Trophoblast cell (in vitro differentiated cells and primary cell): ENCODE results near the gene MOGAT1.

Experiments used
- DNase-seq, 2 donors: peaks; one replicate each; pipeline ENCODE4 v3.0.0-alpha.2; 2016
- H2AFZ ChIP-seq: 2 replicates; pipeline ENCODE4 v1.6.1; 2013; ENCODE audit warnings: low read length, moderate library complexity, mild to moderate bottlenecking; ENCODE audit not compliant: insufficient read depth, poor library complexity
- H2AK5ac ChIP-seq: 2 replicates; pipeline ENCODE4 v1.6.1; 2013; ENCODE audit warnings: mild to moderate bottlenecking, low read length
- H2BK120ac ChIP-seq: 2 replicates; pipeline ENCODE4 v1.6.1; 2013; ENCODE audit warnings: low read length, mild to moderate bottlenecking, moderate library complexity; ENCODE audit not compliant: insufficient read depth, poor library complexity
- H2BK12ac ChIP-seq: 2 replicates; pipeline ENCODE4 v1.6.1; 2013; ENCODE audit warnings: mild to moderate bottlenecking, low read length, moderate library complexity
- H2BK5ac ChIP-seq: 2 replicates; pipeline ENCODE4 v1.6.1; 2013; ENCODE audit warnings: low read length, low read depth, moderate library complexity, mild to moderate bottlenecking; ENCODE audit not compliant: poor library complexity
- H3K14ac ChIP-seq: 2 replicates; pipeline ENCODE4 v1.6.1; 2013; ENCODE audit warnings: mild to moderate bottlenecking, low read length
- H3K18ac ChIP-seq: 2 replicates; pipeline ENCODE4 v1.6.1; 2013; ENCODE audit warnings: mild to moderate bottlenecking, low read length
- H3K23ac ChIP-seq: 2 replicates; pipeline ENCODE4 v1.6.1; 2013; ENCODE audit warnings: low read length
- H3K27ac ChIP-seq: 2 replicates; pipeline ENCODE4 v1.5.1; 2013; ENCODE audit warnings: low read depth, mild to moderate bottlenecking, inconsistent platforms, low read length, moderate library complexity
- H3K27me3 ChIP-seq: 2 replicates; pipeline ENCODE4 v1.6.1; 2013; ENCODE audit warnings: inconsistent platforms, mild to moderate bottlenecking, low read length, moderate library complexity; ENCODE audit not compliant: insufficient read depth
- H3K36me3 ChIP-seq, 2 experiments: 1 replicate in 1 of 2; 2 replicates in 1 of 2; pipeline ENCODE4 v1.6.1; 2013; ENCODE audit warnings: low read length in 2 of 2, mild to moderate bottlenecking in 2 of 2, moderate library complexity in 1 of 2; ENCODE audit not compliant: insufficient read depth in 2 of 2, control insufficient read depth in 1 of 2
- H3K4ac ChIP-seq: 2 replicates; pipeline ENCODE4 v1.6.1; 2013; ENCODE audit warnings: low read depth, mild to moderate bottlenecking, low read length, moderate library complexity
- H3K4me1 ChIP-seq, 2 experiments: 1 replicate in 1 of 2; 2 replicates in 1 of 2; pipeline ENCODE4 v1.6.1; 2013; ENCODE audit warnings: low read length in 2 of 2, mild to moderate bottlenecking in 2 of 2, moderate library complexity in 1 of 2; ENCODE audit not compliant: insufficient read depth in 2 of 2, control insufficient read depth in 1 of 2
- H3K4me2 ChIP-seq: 2 replicates; pipeline ENCODE4 v1.6.1; 2013; ENCODE audit warnings: inconsistent platforms, mild to moderate bottlenecking, low read length, moderate library complexity
- H3K4me3 ChIP-seq: 2 replicates; pipeline ENCODE4 v1.5.1; 2013; ENCODE audit warnings: mild to moderate bottlenecking, low read depth, low read length, inconsistent platforms
- H3K79me1 ChIP-seq: one replicate; pipeline ENCODE4 v1.6.1; 2013; ENCODE audit warnings: low read length
- H3K79me2 ChIP-seq: 2 replicates; pipeline ENCODE4 v1.6.1; 2013; ENCODE audit warnings: low read length, mild to moderate bottlenecking; ENCODE audit not compliant: control insufficient read depth, insufficient read depth, poor library complexity
- H3K9ac ChIP-seq: 2 replicates; pipeline ENCODE4 v1.6.1; 2013; ENCODE audit warnings: mild to moderate bottlenecking, low read length
- H3K9me3 ChIP-seq: 2 replicates; pipeline ENCODE4 v1.6.1; 2013; ENCODE audit warnings: low read depth, mild to moderate bottlenecking, control low read depth, inconsistent platforms, low read length; ENCODE audit not compliant: insufficient read depth
- H4K12ac ChIP-seq: 2 replicates; pipeline ENCODE4 v1.6.1; 2013; ENCODE audit warnings: low read depth, mild to moderate bottlenecking, low read length, moderate library complexity
- H4K8ac ChIP-seq: 2 replicates; pipeline ENCODE4 v1.6.1; 2013; ENCODE audit warnings: low read depth, mild to moderate bottlenecking, low read length, moderate library complexity
- H4K91ac ChIP-seq: one replicate; pipeline ENCODE4 v1.6.1; 2013; ENCODE audit warnings: low read depth, mild to moderate bottlenecking, low read length, moderate library complexity
- WGBS: extraction: QIAGEN DNeasy Blood & Tissue Kit; methylation state at CpG from one replicate; pipeline ENCODE4 v1.1.7; 2013; ENCODE audit warnings: missing lambda C conversion rate; ENCODE audit not compliant: insufficient read length, insufficient coverage; ENCODE audit errors: extremely low coverage; 5-methylcytosine and 5-hydroxymethylcytosine counted together

MOGAT1 gene

GRCh38 chr2:222683805-222684204 is 12.3 kb downstream of the MOGAT1 start:
- H2BK5ac ChIP-seq, result no peak overlapping the region
- H3K9ac ChIP-seq, result no peak overlapping the region
- H2AFZ ChIP-seq, result no peak overlapping the region
- no peak overlapping the region for H3K27ac ChIP-seq
- no peak overlapping the region for H3K18ac ChIP-seq
- no peak overlapping the region for H4K91ac ChIP-seq
- H2BK12ac ChIP-seq, result no peak overlapping the region
- whole genome bisulfite sequencing, result no CpG with 5 or more reads among the region's 3 CpGs
- H3K4me1 ChIP-seq, result no peaks in the 10 kb centered on the region
- no peaks in the 10 kb centered on the region for H3K36me3 ChIP-seq
- H2AK5ac ChIP-seq, result no peak overlapping the region
- no peak overlapping the region for H4K8ac ChIP-seq
- no peak for DNase-seq
- H3K9me3 ChIP-seq, result no peaks in the 10 kb centered on the region
- H3K79me1 ChIP-seq, result no peaks in the 10 kb centered on the region
- no peak overlapping the region for H3K23ac ChIP-seq
- no peak overlapping the region for H3K4ac ChIP-seq
- H3K4me2 ChIP-seq, result no peak overlapping the region
- no peaks in the 10 kb centered on the region for H3K27me3 ChIP-seq
- no peaks in the 10 kb centered on the region for H3K79me2 ChIP-seq
- H4K12ac ChIP-seq, result no peak overlapping the region
- no peak overlapping the region for H2BK120ac ChIP-seq
- H3K4me3 ChIP-seq, result no peak overlapping the region
- no peak overlapping the region for H3K14ac ChIP-seq

- Histone ChIP-seq H3K18ac (no peak overlapping the region), H3K4me2 (no peak overlapping the region), H2BK12ac (no peak overlapping the region), H4K8ac (no peak overlapping the region), H2AK5ac (no peak overlapping the region), H3K36me3 (no peaks in the 10 kb centered on the region), H3K4me3 (no peak overlapping the region), H4K12ac (no peak overlapping the region), H3K27ac (no peak overlapping the region), H2AFZ (no peak overlapping the region), H3K4me1 (no peaks in the 10 kb centered on the region), H3K27me3 (no peaks in the 10 kb centered on the region), H3K9me3 (no peaks in the 10 kb centered on the region), H3K79me1 (no peaks in the 10 kb centered on the region), H3K79me2 (no peaks in the 10 kb centered on the region), H2BK120ac (no peak overlapping the region), H4K91ac (no peak overlapping the region), H3K14ac (no peak overlapping the region), H2BK5ac (no peak overlapping the region), H3K23ac (no peak overlapping the region), H3K9ac (no peak overlapping the region), H3K4ac (no peak overlapping the region)
- DNase-seq, result no peak
- no CpG with 5 or more reads among the region's 5 CpGs for whole genome bisulfite sequencing
These were observed 14.8 kb downstream of the MOGAT1 start for GRCh38 chr2:222686086-222686750.

GRCh38 chr2:222688917-222689316 is 17.5 kb downstream of the MOGAT1 start:
- H2BK120ac ChIP-seq, result no peak overlapping the region
- WGBS, result no CpG with 5 or more reads among the region's 2 CpGs
- H2AK5ac ChIP-seq, result no peak overlapping the region
- no peak overlapping the region for H3K14ac ChIP-seq
- no peaks in the 10 kb centered on the region for H3K9me3 ChIP-seq
- no peak overlapping the region for H3K4me2 ChIP-seq
- H3K23ac ChIP-seq, result no peak overlapping the region
- no peak for DNase-seq
- no peaks in the 10 kb centered on the region for H3K4me1 ChIP-seq
- H3K18ac ChIP-seq, result no peak overlapping the region
- H3K36me3 ChIP-seq, result no peaks in the 10 kb centered on the region
- H3K4ac ChIP-seq, result no peak overlapping the region
- no peaks in the 10 kb centered on the region for H3K79me1 ChIP-seq
- H2BK5ac ChIP-seq, result no peak overlapping the region
- H3K27me3 ChIP-seq, result no peaks in the 10 kb centered on the region
- no peak overlapping the region for H3K4me3 ChIP-seq
- no peak overlapping the region for H3K27ac ChIP-seq
- no peaks in the 10 kb centered on the region for H3K79me2 ChIP-seq
- H2AFZ ChIP-seq, result no peak overlapping the region
- no peak overlapping the region for H4K91ac ChIP-seq
- H3K9ac ChIP-seq, result no peak overlapping the region
- no peak overlapping the region for H4K12ac ChIP-seq
- no peak overlapping the region for H2BK12ac ChIP-seq
- H4K8ac ChIP-seq, result no peak overlapping the region

- no peak overlapping the region for H3K27ac ChIP-seq
- H4K91ac ChIP-seq, result no peak overlapping the region
- no peak overlapping the region for H2AFZ ChIP-seq
- DNase-seq, result no peak
- H2BK5ac ChIP-seq, result no peak overlapping the region
- no peak overlapping the region for H3K14ac ChIP-seq
- H3K36me3 ChIP-seq, result no peaks in the 10 kb centered on the region
- no peaks in the 10 kb centered on the region for H3K79me2 ChIP-seq
- H3K9ac ChIP-seq, result no peak overlapping the region
- H3K18ac ChIP-seq, result no peak overlapping the region
- H2BK120ac ChIP-seq, result no peak overlapping the region
- H4K12ac ChIP-seq, result no peak overlapping the region
- no peaks in the 10 kb centered on the region for H3K79me1 ChIP-seq
- no peaks in the 10 kb centered on the region for H3K9me3 ChIP-seq
- H3K23ac ChIP-seq, result no peak overlapping the region
- H3K4me1 ChIP-seq, result no peaks in the 10 kb centered on the region
- no peaks in the 10 kb centered on the region for H3K27me3 ChIP-seq
- H2AK5ac ChIP-seq, result no peak overlapping the region
- H3K4me3 ChIP-seq, result no peak overlapping the region
- no peak overlapping the region for H3K4ac ChIP-seq
- H4K8ac ChIP-seq, result no peak overlapping the region
- H3K4me2 ChIP-seq, result no peak overlapping the region
- no peak overlapping the region for H2BK12ac ChIP-seq
- WGBS, result no CpG with 5 or more reads among the region's 2 CpGs
These were observed 17.9 kb downstream of the MOGAT1 start for GRCh38 chr2:222689322-222689721.
